H1 (cell line): ENCODE results near the gene PLA2G4A. TPM values are rescaled to one million over a fixed set of nuclear protein-coding genes. Genes with fewer than 3 reads are reported as not detected.

Source experiments
- BACH1 ChIP-seq: IDR thresholded peaks from 2 replicates; pipeline ENCODE4 v1.6.1; 2012; ENCODE audit warnings: low read length, improper control_type of control experiment
- GTF2F1 ChIP-seq: IDR thresholded peaks from 2 replicates; pipeline ENCODE4 v1.6.1; 2012; ENCODE audit warnings: low read depth, low read length, improper control_type of control experiment, borderline replicate concordance
- JUN ChIP-seq: IDR thresholded peaks from 2 replicates; pipeline ENCODE4 v1.6.1; 2011; ENCODE audit warnings: low read depth, mild to moderate bottlenecking, improper control_type of control experiment, low read length
- JUND ChIP-seq: IDR thresholded peaks from 2 replicates; pipeline ENCODE4 v1.6.1; 2011; ENCODE audit warnings: mild to moderate bottlenecking, improper control_type of control experiment, low read length
- SIRT6 ChIP-seq: IDR thresholded peaks from one replicate; pipeline ENCODE4 v1.7.1; 2012; ENCODE audit warnings: low read length, inconsistent platforms
- SP4 ChIP-seq: IDR thresholded peaks from 2 replicates; pipeline ENCODE4 v1.6.1; 2012; ENCODE audit warnings: low read length, inconsistent platforms
- TAF7 ChIP-seq: optimal IDR thresholded peaks from 2 replicates; pipeline ENCODE3; 2011; ENCODE audit warnings: low read depth, mild to moderate bottlenecking, inconsistent platforms, low read length, moderate library complexity, borderline replicate concordance
- YY1 ChIP-seq: IDR thresholded peaks from 2 replicates; pipeline ENCODE4 v1.6.1; 2011; ENCODE audit warnings: low read depth, mild to moderate bottlenecking, low read length
- polyA plus RNA-seq, 7 experiments: library from polyadenylated mRNA; depleted of rRNA in 3 of 7; stranded (reverse) in 5 of 7; unstranded in 2 of 7; fragments of >200 nt in 5 of 7; fragments of 200-250 nt in 2 of 7; gene quantifications; 1 replicate in 5 of 7; 2 replicates in 1 of 7; 4 replicates in 1 of 7; pipeline versions ENCODE4 v1.2.1 to v1.2.3, GENCODE V29; 2011 to 2013; ENCODE audit warnings: missing spikeins in 2 of 7, mixed read lengths in 2 of 7
- total RNA-seq: library from RNA; stranded (reverse); fragmentation: NEBNext Ultra II Directional; extraction: Animal tissue kit (Norgen Biotek cat#: 25700); gene quantifications from 2 replicates; pipeline ENCODE4 v1.2.1, GENCODE V29; 2021

Gene PLA2G4A
- total and polyA plus RNA-seq, 2 of the 8 experiments (the other 6 are each of a cell fraction or from before 2014, with no cell fraction given) = 0.63 to 1.4 TPM

GRCh38 chr1:186871784-186872183 lies 43.0 kb downstream of the PLA2G4A start (continued):
- TF ChIP-seq BACH1 (no peak), SP4 (no peak), YY1 (no peak), GTF2F1 (no peak), JUN (no peak), SIRT6 (no peak), JUND (no peak), TAF7 (no peak)
